H1 (cell line): ENCODE measurements around the gene QSOX1. TPM values are rescaled to one million over a fixed set of nuclear protein-coding genes. Genes with fewer than 3 reads are reported as not detected.
A peak's percentile ranks its signal among the peaks of the same experiment; 100 is the strongest.

Experiments
- CTCF ChIA-PET: fragments of 300-600 bp; sonication (Branson Sonifier 250); formaldehyde crosslinking; loops from one replicate; lab custom pipeline; 2021; ENCODE audit not compliant: partially characterized antibody; lab: Charles Lee
- POLR2A ChIA-PET: fragments of 300-600 bp; sonication (Branson Sonifier 250); formaldehyde crosslinking; loops from one replicate; lab custom pipeline; 2021; ENCODE audit warnings: inconsistent platforms; ENCODE audit not compliant: partially characterized antibody; lab: Charles Lee
- DNase-seq, 2 experiments: peaks; one replicate each; pipeline versions ENCODE4 v3.0.0 to v3.0.0-alpha.2; 2010 to 2022; ENCODE audit warnings: low spot score in 2 of 2, low read depth in 1 of 2, mixed read lengths in 1 of 2
- FAIRE-seq: peaks from 2 replicates; lab custom pipeline; 2011; peaks lifted over from hg19 to GRCh38; lab: Jason Lieb, UNC
- H2AFZ ChIP-seq: 2 replicates; pipeline ENCODE4 v1.8.1; 2012; ENCODE audit warnings: low read length, inconsistent platforms
- H2AK5ac ChIP-seq: 2 replicates; pipeline ENCODE4 v1.6.1; 2013; ENCODE audit warnings: low read depth, low read length
- H2BK120ac ChIP-seq: replicated peaks from 2 replicates; pipeline ENCODE3; 2013; ENCODE audit warnings: low read depth, low read length, inconsistent platforms
- H2BK12ac ChIP-seq: 2 replicates; pipeline ENCODE4 v1.6.1; 2013; ENCODE audit warnings: low read depth, low read length
- H2BK15ac ChIP-seq: 2 replicates; pipeline ENCODE4 v1.6.1; 2013; ENCODE audit warnings: low read length
- H2BK20ac ChIP-seq: 2 replicates; pipeline ENCODE4 v1.6.1; 2013; ENCODE audit warnings: low read length
- H2BK5ac ChIP-seq: 2 replicates; pipeline ENCODE4 v1.6.1; 2013; ENCODE audit warnings: low read depth, low read length
- H3K14ac ChIP-seq: 2 replicates; pipeline ENCODE4 v1.6.1; 2013; ENCODE audit warnings: inconsistent platforms; ENCODE audit not compliant: insufficient read length
- H3K18ac ChIP-seq: 2 replicates; pipeline ENCODE4 v1.6.1; 2013; ENCODE audit warnings: low read length; ENCODE audit errors: extremely low read depth
- H3K23ac ChIP-seq: 2 replicates; pipeline ENCODE4 v1.6.1; 2013; ENCODE audit warnings: inconsistent platforms; ENCODE audit not compliant: insufficient read length
- H3K23me2 ChIP-seq: 2 replicates; pipeline ENCODE4 v1.6.1; 2013; ENCODE audit warnings: low read depth, low read length
- H3K27ac ChIP-seq: 2 replicates; pipeline ENCODE4 v1.6.1; 2011; ENCODE audit warnings: low read depth, low read length, inconsistent platforms
- H3K27me3 ChIP-seq, 4 experiments: replicated peaks in 1 of 4; 1 replicate in 1 of 4; 2 replicates in 3 of 4; pipeline versions ENCODE4 v1.6.1 to v1.8.1; 2011 to 2013; ENCODE audit warnings: low read length in 3 of 4, mild to moderate bottlenecking in 3 of 4, inconsistent platforms in 2 of 4, mixed read lengths in 2 of 4, moderate library complexity in 1 of 4; ENCODE audit not compliant: control insufficient read depth in 3 of 4, insufficient read depth in 3 of 4; ENCODE audit errors: extremely low read depth in 1 of 4
- H3K36me3 ChIP-seq, 4 experiments: 2 replicates each; pipeline versions ENCODE4 v1.6.1 to v1.8.1; 2011 to 2013; ENCODE audit warnings: mild to moderate bottlenecking in 4 of 4, low read length in 3 of 4, moderate library complexity in 2 of 4, control low read depth in 1 of 4, inconsistent platforms in 1 of 4; ENCODE audit not compliant: insufficient read depth in 4 of 4, control insufficient read depth in 2 of 4
- H3K4ac ChIP-seq: replicated peaks from 2 replicates; pipeline ENCODE3; 2013; ENCODE audit warnings: low read length, low read depth, mixed read lengths, inconsistent platforms; ENCODE audit not compliant: insufficient read length
- H3K4me1 ChIP-seq, 4 experiments: replicated peaks in 1 of 4; 1 replicate in 1 of 4; 2 replicates in 3 of 4; pipeline versions ENCODE4 v1.6.1 to v1.8.1; 2011 to 2013; ENCODE audit warnings: low read length in 3 of 4, inconsistent platforms in 2 of 4, mixed read lengths in 1 of 4; ENCODE audit not compliant: insufficient read depth in 4 of 4, control insufficient read depth in 3 of 4
- H3K4me2 ChIP-seq, 2 experiments: 2 replicates each; pipeline versions ENCODE4 v1.6.1 to v1.8.1; 2011 to 2013; ENCODE audit warnings: low read depth in 2 of 2, low read length in 2 of 2, control low read depth in 1 of 2, inconsistent platforms in 1 of 2, mild to moderate bottlenecking in 1 of 2; ENCODE audit not compliant: insufficient read depth in 1 of 2
- H3K4me3 ChIP-seq, 4 experiments: fragments of 200-600, 300-600 bp in 1 of 4; sonication (generic), shearing (Covaris generic), sonication (Bioruptor Twin) in 1 of 4; 2 replicates each; pipeline versions ENCODE4 v1.5.1 to v1.8.1; 2011 to 2016; ENCODE audit warnings: low read length in 4 of 4, low read depth in 3 of 4, control low read depth in 2 of 4, inconsistent platforms in 2 of 4, mild to moderate bottlenecking in 2 of 4, mixed read lengths in 1 of 4, moderate library complexity in 1 of 4; ENCODE audit not compliant: insufficient read depth in 2 of 4; ENCODE audit errors: extremely low read depth in 1 of 4
- H3K56ac ChIP-seq: replicated peaks from 2 replicates; pipeline ENCODE3; 2013; ENCODE audit warnings: low read depth, mild to moderate bottlenecking, mixed read lengths, low read length, inconsistent platforms; ENCODE audit not compliant: insufficient read length
- H3K79me1 ChIP-seq: 2 replicates; pipeline ENCODE4 v1.6.1; 2013; ENCODE audit warnings: low read depth, low read length, control low read depth
- H3K79me2 ChIP-seq, 2 experiments: 2 replicates each; pipeline versions ENCODE4 v1.6.1 to v1.8.1; 2012 to 2013; ENCODE audit warnings: low read length in 2 of 2, mild to moderate bottlenecking in 2 of 2, inconsistent platforms in 1 of 2; ENCODE audit not compliant: insufficient read depth in 2 of 2, control insufficient read depth in 1 of 2
- H3K9ac ChIP-seq, 4 experiments: replicated peaks in 1 of 4; 1 replicate in 1 of 4; 2 replicates in 3 of 4; pipeline versions ENCODE4 v1.6.1 to v1.8.1; 2011 to 2013; ENCODE audit warnings: low read depth in 3 of 4, low read length in 3 of 4, control low read depth in 2 of 4, mild to moderate bottlenecking in 2 of 4, moderate library complexity in 2 of 4, inconsistent platforms in 1 of 4; ENCODE audit errors: extremely low read depth in 1 of 4
- H3K9me3 ChIP-seq, 2 experiments: 2 replicates each; pipeline versions ENCODE4 v1.6.1 to v1.8.1; 2012 to 2013; ENCODE audit warnings: mild to moderate bottlenecking in 2 of 2, moderate library complexity in 2 of 2, control low read depth in 1 of 2, inconsistent platforms in 1 of 2, low read depth in 1 of 2, low read length in 1 of 2, mixed read lengths in 1 of 2; ENCODE audit not compliant: insufficient read depth in 2 of 2
- H4K20me1 ChIP-seq, 2 experiments: replicated peaks in 1 of 2; 2 replicates each; pipeline versions ENCODE3 to v1.8.1; 2011 to 2013; ENCODE audit warnings: inconsistent platforms in 2 of 2, low read length in 2 of 2, mild to moderate bottlenecking in 1 of 2; ENCODE audit not compliant: insufficient read depth in 2 of 2, control insufficient read depth in 1 of 2
- H4K5ac ChIP-seq: 2 replicates; pipeline ENCODE4 v1.6.1; 2013; ENCODE audit warnings: low read length, low read depth, mixed read lengths, inconsistent platforms; ENCODE audit not compliant: insufficient read length
- H4K8ac ChIP-seq: 2 replicates; pipeline ENCODE4 v1.8.0; 2013; ENCODE audit warnings: mild to moderate bottlenecking, moderate library complexity, low read length, inconsistent platforms; ENCODE audit not compliant: insufficient read depth; ENCODE audit errors: extremely low read depth
- H4K91ac ChIP-seq: replicated peaks from 2 replicates; pipeline ENCODE3; 2013; ENCODE audit warnings: low read length, mixed read lengths, inconsistent platforms; ENCODE audit not compliant: insufficient read length
- CTBP2 ChIP-seq: IDR thresholded peaks from 2 replicates; pipeline ENCODE4 v1.7.0; 2011; ENCODE audit warnings: borderline replicate concordance, mild to moderate bottlenecking, moderate library complexity, mixed read lengths, low read length; ENCODE audit not compliant: insufficient read depth, insufficient read length
- EZH2 ChIP-seq: fragments of 200-600 bp; sonication (generic); IDR thresholded peaks from 2 replicates; pipeline ENCODE4 v1.7.1; 2012; ENCODE audit warnings: low read depth, mild to moderate bottlenecking, moderate library complexity, low read length, inconsistent platforms; ENCODE audit not compliant: severe bottlenecking
- WGBS, 2 experiments: shearing (Covaris generic) in 1 of 2; methylation state at CpG; one replicate each; pipeline versions ENCODE4 v1.1.6 to v1.1.7; 2013 to 2015; ENCODE audit warnings: low lambda C conversion rate in 2 of 2, mixed read lengths in 2 of 2, inconsistent platforms in 1 of 2, low coverage in 1 of 2, missing lambda C conversion rate in 1 of 2; ENCODE audit not compliant: insufficient replicate concordance in 2 of 2, insufficient coverage in 1 of 2, insufficient read length in 1 of 2; ENCODE audit errors: extremely low coverage in 1 of 2, missing lambda C conversion rate in 1 of 2; 5-methylcytosine and 5-hydroxymethylcytosine counted together
- polyA plus RNA-seq, 7 experiments: library from polyadenylated mRNA; depleted of rRNA in 3 of 7; stranded (reverse) in 5 of 7; unstranded in 2 of 7; fragments of >200 nt in 5 of 7; fragments of 200-250 nt in 2 of 7; gene quantifications; 1 replicate in 5 of 7; 2 replicates in 1 of 7; 4 replicates in 1 of 7; pipeline versions ENCODE4 v1.2.1 to v1.2.3, GENCODE V29; 2011 to 2013; ENCODE audit warnings: missing spikeins in 2 of 7, mixed read lengths in 2 of 7
- total RNA-seq: library from RNA; stranded (reverse); fragmentation: NEBNext Ultra II Directional; extraction: Animal tissue kit (Norgen Biotek cat#: 25700); gene quantifications from 2 replicates; pipeline ENCODE4 v1.2.1, GENCODE V29; 2021

QSOX1 gene
- total and polyA plus RNA-seq, 2 of the 8 experiments (the other 6 are each of a cell fraction or from before 2014, with no cell fraction given), result 97.7 to 123 TPM

- WGBS, 2 experiments, result 79% methylated on average over 6 of the region's 6 CpGs; no CpG with 5 or more reads in 1 of the 2 experiments
- DNase-seq, result no peak
- Histone ChIP-seq H3K4ac (no peak overlapping the region), H3K4me1 (peaks cover 15 to 40% (median 28%) of the 10 kb centered on the region in 4 experiments), H2BK15ac (peak overlapping the region; percentile 63; the same call in 1 of the 2 replicates), H2BK120ac (no peak overlapping the region), H2BK12ac (peak overlapping the region; percentile 41; the same call in 1 of the 2 replicates), H3K4me3 (no peak overlapping the region), H3K14ac (no peak overlapping the region), H4K20me1 (peaks cover 0 to 2% of the 10 kb centered on the region in 2 experiments), H4K8ac (no peak overlapping the region), H2BK5ac (peak overlapping the region; percentile 71; the same call in 1 of the 2 replicates), H3K56ac (no peak overlapping the region), H3K23ac (no peak overlapping the region), H2BK20ac (0 out of 2 replicates have a peak overlapping the region, but pooled peaks have one; percentile 97), H4K91ac (peak overlapping the region; percentile 40), H3K36me3 (no peaks in the 10 kb centered on the region), H2AK5ac (no peak overlapping the region), H4K5ac (no peak overlapping the region), H3K27ac (no peak overlapping the region), H2AFZ (no peak overlapping the region), H3K4me2 (no peak overlapping the region), H3K79me2 (no peaks in the 10 kb centered on the region; a peak in 1 of 4 replicates), H3K9me3 (no peaks in the 10 kb centered on the region), H3K27me3 (no peaks in the 10 kb centered on the region), H3K9ac (no peak overlapping the region), H3K79me1 (no peaks in the 10 kb centered on the region), H3K23me2 (peaks cover 2% of the 10 kb centered on the region; the same call in 1 of the 2 replicates), H3K18ac (peak overlapping the region; percentile 64; the same call in 1 of the 2 replicates)
- POLR2A ChIA-PET, result interaction anchor here (1.1 to 4.3 kb wide), 3 partner anchors 9 to 13 kb away, joined by 3 to 29 read pairs (median 13); partner anchors contain the start of gene LHX4
- CTCF ChIA-PET, result interaction anchor here (1.0 to 5.3 kb wide), 8 partner anchors 9 to 182 kb away, joined by 3 to 33 read pairs (median 4); no protein-coding TSS in a partner anchor
- FAIRE-seq, result no peak
- no peak for TF ChIP-seq EZH2
- TF ChIP-seq CTBP2, result peak; percentile 13
Observed at GRCh38 chr1:180244840-180245239, 90.2 kb downstream of the QSOX1 start.
